ENCODE results near the gene FOXD3.
A peak's percentile ranks its signal among the peaks of the same experiment; 100 is the strongest.
"Not testable (repeated sequence)": the region's sequence is repeated elsewhere in the genome, so short reads cannot be mapped to it uniquely, and the experiment has no call there.

Gene FOXD3

DNA sequence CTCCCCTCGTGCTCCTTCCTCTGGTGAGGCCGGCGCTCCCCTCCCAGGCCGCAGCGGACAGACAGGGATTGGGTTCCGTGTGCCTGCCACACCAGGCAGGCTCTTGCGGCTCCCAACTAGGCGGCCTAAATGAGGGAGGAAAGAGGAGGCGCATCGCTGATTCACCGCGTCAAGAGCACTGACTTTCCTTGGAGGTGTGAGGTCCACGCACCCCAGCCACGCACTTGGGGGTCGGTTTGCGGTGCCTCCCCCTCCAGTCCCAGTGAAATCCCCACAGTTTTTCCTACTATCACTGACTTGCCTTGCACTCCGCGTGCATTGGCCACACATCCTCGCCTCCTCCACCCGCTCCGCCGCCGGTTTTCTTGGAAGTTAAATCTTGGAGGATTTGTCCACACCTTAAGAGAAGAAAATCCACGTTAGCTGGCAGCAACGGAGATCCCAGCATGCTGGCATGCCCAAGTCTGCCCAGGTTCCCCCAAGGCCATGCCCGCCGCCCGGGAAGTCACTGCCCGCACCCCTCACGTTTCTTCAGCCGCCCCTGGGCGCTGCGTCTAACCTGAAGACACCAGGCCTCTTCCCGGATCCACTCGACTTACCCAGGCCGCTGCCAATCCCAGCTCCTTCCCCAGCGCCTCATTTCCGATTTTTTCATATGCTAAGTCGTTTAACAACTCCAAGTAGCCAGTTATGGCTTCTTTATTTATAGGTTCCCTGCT is 1.1 kb upstream of the FOXD3 start:
- no peak for DNase-seq

DNA sequence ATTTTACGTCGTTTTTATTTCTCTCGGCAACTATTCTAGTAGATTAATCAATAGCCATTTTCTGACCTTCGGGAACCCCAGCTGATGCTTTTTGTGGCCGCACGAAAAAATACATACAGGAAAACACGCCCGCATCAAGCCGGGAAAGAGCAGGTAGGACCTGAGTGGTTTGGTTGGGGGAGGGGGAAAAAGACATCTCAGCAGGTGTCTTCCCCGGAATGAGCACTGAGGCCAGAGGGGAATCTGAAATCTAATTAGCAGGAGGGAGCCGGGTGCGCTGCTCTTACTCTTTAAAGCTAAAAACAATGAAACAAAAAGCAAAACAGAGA is 618 bp upstream of the FOXD3 start:
- no peak for DNase-seq

DNA sequence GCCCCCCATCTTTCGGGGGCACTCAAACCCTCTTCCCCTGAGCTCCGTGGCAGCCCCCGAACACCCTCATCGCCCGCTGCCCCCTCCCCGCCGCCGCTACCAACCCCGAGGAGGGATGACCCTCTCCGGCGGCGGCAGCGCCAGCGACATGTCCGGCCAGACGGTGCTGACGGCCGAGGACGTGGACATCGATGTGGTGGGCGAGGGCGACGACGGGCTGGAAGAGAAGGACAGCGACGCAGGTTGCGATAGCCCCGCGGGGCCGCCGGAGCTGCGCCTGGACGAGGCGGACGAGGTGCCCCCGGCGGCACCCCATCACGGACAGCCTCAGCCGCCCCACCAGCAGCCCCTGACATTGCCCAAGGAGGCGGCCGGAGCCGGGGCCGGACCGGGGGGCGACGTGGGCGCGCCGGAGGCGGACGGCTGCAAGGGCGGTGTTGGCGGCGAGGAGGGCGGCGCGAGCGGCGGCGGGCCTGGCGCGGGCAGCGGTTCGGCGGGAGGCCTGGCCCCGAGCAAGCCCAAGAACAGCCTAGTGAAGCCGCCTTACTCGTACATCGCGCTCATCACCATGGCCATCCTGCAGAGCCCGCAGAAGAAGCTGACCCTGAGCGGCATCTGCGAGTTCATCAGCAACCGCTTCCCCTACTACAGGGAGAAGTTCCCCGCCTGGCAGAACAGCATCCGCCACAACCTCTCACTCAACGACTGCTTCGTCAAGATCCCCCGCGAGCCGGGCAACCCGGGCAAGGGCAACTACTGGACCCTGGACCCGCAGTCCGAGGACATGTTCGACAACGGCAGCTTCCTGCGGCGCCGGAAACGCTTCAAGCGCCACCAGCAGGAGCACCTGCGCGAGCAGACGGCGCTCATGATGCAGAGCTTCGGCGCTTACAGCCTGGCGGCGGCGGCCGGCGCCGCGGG is 837 bp downstream of the FOXD3 start:
- DNase-seq = peak in 1 of 2 experiments; percentile 47

GRCh38 chr1:63323865-63324778 is 1.8 kb downstream of the FOXD3 start:
- no peak for DNase-seq

DNA sequence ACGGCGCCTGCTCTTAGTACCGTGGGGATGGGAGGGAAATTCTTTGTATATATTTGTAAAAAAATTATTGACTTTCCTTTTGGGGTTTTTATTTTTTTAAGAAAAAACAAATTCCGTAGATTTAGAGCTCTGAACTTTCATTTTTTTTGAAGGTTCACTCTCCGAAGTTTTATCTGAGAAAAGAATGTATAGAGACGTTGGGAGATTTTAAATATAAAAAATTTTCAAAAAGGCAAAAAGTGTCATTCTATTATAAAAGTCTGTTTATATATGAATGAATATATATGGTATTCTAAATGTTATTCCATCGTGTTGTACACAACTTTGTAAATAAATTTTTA is 2.4 kb downstream of the FOXD3 start:
- DNase-seq = no peak

DNA sequence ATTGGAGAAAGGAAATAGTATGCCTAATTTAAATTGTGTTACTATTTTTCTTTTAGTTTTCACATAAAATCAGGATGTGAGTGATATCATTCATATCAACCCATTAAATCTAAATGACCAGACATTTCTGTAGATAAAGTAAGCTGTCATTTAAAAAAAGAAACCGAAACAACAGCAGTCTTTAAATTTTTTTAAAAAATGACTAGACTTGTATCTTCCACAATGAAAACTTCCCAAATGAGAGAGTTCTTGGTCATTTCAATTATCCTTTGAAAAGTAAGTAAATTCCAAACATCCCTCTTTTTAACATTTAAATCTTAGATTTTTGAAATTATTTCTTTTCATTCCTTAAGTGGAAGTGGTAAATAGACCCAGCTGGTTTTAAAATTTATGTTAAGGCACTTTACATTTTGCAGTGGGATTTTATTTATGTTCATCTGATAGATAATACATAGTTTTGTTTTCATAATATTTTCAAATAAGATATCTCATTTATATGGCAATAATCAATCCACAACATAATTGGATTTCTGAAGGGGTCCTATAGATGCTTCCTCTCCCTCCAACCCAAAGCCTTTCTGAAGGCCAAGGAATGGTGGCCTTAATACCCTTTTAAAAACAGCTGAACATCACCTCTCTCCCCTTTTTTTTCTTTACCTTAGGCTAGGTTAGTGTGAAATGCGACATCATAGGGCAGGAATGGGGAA is 3.1 kb downstream of the FOXD3 start:
- no peak for DNase-seq

GRCh38 chr1:63326106-63326472 is 3.7 kb downstream of the FOXD3 start:
- no peak for DNase-seq

- no peak for DNase-seq
These were observed 4.4 kb downstream of the FOXD3 start for GRCh38 chr1:63326473-63327380.

DNA sequence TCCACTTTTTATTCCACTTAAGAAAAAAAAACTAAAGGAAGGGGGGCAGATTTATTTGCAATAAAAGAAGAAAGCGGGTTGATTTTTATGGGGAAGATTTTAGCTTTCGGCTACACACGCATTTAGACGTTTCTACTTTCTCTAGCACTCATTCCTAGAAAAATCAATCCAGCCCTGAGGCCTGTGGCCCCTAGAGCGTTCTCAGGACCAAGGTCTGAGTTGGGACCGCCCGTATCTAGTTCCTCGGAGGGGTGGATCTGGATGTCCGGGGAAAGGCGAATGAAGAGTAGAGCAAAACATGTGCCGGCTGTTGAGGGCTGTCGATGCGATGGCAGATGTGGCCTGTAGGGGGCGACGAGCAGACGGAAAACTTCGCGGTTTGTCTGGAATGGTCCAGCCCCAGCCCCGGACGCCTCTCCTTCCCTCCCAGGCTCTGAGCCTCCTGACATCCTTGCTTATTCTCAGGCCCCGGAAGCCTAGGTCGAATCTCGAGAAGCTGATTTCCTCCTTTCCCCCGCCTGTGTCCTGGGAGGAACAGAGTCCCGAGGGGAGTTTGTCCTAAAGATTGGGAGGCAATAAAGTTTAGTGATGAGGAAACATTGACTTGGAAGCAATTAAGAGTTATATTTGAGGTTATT is 5.2 kb downstream of the FOXD3 start:
- peak; percentile 69 to 74 for DNase-seq

GRCh38 chr1:63328122-63328521 is 5.8 kb downstream of the FOXD3 start:
- no peak for DNase-seq

DNA sequence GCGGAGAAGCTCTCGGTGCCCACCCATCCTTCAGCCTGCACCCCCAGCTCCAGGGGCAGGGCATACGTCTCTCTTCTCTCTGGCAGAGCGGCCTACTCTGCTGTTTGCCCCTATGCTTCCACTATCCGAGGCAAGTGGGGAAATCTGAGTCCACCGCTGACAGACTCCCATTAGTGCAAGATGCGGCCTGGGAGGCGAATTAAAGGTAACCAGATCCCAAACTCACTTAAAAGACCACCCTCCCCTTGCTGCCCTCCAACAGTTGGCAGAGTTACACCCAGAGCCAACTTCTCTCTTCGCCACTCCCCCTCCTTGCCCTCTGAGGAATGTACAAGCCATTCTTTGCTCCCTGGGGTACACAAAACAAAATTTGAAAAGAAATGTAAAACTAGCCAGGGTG is 6.4 kb downstream of the FOXD3 start:
- no peak for DNase-seq

DNA sequence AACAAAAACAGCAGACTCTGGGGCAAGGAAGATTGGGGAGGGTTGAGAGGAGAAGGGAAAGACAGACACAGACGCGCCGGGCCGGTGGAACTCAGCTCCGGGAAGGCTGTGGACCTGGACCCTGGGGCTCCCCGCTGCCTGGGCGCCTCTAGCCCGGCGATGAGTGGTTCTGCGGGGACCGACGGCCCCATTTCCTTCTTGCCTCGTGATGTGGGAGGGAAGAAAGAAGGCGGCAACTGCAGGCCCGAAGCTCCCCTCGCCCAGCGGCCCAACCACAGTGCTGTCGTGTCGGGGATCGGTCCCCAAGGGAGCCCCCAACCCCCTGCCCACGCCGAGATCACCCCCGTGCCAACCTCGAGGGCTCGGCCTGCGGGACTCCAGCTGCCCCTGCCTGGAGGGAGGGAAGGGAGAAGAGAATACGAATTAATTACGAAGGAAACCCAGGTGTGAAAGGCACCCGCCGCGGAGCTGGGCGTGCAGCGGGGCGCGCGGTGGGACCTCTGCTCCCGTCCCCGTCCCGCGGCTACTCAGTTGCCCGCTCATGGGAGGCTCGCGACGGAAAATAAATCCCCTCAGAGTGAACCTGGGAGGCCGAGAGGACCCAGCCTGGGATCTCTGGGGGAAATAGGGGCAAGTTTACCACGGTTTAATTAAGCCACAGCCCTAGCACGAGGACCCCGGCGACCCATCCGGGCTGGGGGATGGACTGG is 7.4 kb downstream of the FOXD3 start:
- no peak for DNase-seq

DNA sequence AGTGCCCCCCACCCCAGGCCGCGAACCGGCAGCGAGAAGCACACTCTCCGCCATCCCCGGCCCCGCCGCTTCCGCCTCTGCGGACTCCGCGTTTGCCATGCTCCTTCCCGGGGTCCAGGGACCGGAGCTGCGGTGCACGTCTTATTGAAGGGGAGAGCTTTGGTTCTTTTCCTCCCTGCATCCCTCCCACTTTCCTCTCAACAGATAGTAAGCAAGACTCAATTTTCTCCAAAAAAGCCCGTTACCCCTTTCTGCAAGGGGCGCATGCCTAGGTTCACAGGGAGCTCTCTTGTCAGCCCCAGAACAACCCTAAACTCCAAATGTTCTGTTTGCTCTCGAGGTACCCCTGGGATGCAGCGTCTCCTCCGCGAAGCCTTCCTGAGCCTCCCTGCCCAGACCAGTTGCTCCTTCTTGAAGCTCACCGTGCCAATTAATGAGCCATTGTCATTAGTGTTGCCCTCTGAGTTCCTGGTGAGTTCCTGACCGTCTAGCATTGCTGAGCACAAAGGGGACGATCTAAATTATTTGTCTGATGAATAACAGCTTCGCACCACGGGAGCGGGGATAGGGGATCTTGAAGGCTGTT is 8.1 kb downstream of the FOXD3 start:
- no peak for DNase-seq

GRCh38 chr1:63342402-63342801 is 20.0 kb downstream of the FOXD3 start:
- DNase-seq = no peak

GRCh38 chr1:63343922-63344321 is 21.6 kb downstream of the FOXD3 start:
- DNase-seq = no peak

- no peak for DNase-seq
These were observed 28.0 kb downstream of the FOXD3 start for GRCh38 chr1:63350320-63350719.

DNA sequence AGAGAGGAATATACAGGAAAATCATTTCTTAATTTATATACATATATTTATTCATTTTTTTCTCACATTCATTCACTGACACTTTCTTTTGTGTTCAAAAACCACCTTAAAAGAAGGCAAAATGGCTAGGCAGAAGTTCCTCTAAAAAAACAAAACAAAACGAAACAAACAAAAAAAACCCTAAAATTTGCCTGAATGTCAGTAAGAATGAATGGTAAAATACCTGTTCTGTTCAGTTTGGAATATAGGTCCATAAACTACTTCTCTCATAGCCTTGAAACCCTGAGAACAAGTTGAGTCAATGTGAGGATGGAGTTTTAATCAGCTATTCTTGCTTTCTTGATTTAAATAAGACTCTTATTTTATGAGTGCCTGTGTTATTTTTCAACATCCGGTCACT is 30.4 kb downstream of the FOXD3 start:
- no peak for DNase-seq

DNA sequence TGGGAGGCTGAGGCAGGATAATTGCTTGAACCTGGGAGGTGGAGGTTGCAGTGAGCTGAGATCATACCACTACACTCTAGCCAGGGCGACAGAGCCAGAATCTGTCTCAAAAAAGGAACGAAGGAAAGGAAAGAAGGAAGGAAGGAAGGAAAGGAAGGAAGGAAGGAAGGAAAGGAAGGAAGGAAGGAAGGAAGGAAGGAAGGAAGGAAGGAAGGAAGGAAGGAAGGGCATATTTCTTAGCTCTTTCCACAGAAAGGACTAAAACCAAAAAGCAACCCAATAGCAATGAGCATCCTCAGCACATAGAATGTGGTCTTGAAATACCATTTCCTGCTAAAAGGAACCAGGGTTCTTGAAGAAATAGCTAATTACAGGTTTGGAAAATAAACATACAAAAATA is 33.9 kb downstream of the FOXD3 start:
- DNase-seq = not testable (repeated sequence)

DNA sequence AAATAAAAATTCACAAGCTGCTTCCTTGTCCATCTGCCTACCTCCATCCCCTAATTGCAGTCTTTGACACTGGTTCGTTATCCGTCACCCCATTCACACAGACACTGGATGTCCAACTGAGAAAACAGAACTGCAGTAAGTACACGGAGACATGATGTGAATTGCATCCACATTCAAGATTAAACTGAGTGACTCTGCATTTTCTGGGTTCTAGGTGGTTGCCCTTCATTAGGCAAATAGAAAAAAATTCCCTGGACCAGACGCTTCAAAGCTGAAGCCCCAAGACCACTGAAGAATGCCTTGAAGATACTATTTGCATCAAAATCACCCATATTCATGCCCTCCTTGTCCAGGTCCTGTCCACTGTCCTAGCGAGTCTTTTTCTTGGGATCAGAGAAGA is 37.2 kb downstream of the FOXD3 start:
- DNase-seq = no peak

GRCh38 chr1:63362073-63362472 is 39.7 kb downstream of the FOXD3 start:
- no peak for DNase-seq

All from activated CD4-positive, alpha-beta T cell treated with anti-CD3 and anti-CD28 coated beads, Interleukin-2, amount 50 U/mL, for 48 hours (primary cell).